ENCODE results near the gene OGFR. TPM values are rescaled to one million over a fixed set of nuclear protein-coding genes. Genes with fewer than 3 reads are reported as not detected.

OGFR gene
- total and polyA plus RNA-seq, 7 donors: 11.6 to 21.6 (median 19.2) TPM

DNA sequence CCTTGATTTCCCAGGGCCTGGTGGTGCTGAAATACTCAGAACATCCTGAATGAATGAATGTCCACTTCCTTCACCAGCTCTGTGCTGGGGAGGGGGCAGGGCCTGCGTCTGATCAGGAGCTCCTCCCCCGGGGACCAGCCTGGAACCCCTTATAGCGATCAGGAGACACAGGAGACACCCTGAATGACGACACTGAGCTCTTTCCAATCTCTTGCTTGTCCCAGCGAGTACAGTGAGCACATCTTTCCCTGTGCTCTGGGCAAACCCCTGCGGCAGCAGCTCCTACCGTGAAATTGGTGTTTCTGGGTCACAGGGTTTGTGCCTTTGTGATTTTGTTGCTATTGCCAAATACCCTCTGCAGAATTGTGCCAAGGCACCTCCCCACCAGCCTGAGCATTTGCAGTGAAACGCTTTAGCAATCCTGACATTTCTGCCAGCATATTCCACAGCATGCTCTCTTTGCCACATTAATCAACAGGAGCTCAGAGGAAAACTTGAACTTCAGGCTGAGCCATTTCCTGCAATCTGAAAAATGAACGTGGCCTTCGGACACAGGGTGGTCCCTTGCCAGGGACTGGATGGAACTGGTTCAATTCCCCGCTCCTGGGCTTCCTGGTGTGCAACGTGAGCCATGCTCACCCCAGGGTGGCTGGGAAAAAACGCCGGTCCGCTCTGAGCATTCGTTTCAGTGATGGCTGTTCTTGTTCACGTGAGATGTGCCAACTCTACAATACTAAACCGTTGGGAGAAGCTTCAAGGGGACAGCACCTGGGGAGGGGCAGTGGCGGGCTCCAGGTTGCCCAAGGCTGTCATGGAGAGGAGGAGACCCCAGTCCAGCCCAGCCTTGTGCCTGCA, 31.4 kb upstream of the OGFR start:
- DNase-seq: no peak
- Histone ChIP-seq H3K27me3 (ENCODE audit: insufficient read depth in 3 of 3, low read length in 2 of 3) (peaks cover 0 to 62% (median 10%) of the 10 kb centered on the region in 3 donors), H3K27ac (no peak overlapping the region), H3K36me3 (ENCODE audit: insufficient read depth in 1 of 2, low read depth in 1 of 2) (no peaks in the 10 kb centered on the region), H3K9me3 (no peaks in the 10 kb centered on the region), H3K4me3 (no peak overlapping the region), H3K4me1 (peaks cover 5% of the 10 kb centered on the region)
- 25 to 39% (median 28%) methylated on average over 19 of the region's 19 CpGs for WGBS, 3 donors
- TF ChIP-seq, protein P1, sequence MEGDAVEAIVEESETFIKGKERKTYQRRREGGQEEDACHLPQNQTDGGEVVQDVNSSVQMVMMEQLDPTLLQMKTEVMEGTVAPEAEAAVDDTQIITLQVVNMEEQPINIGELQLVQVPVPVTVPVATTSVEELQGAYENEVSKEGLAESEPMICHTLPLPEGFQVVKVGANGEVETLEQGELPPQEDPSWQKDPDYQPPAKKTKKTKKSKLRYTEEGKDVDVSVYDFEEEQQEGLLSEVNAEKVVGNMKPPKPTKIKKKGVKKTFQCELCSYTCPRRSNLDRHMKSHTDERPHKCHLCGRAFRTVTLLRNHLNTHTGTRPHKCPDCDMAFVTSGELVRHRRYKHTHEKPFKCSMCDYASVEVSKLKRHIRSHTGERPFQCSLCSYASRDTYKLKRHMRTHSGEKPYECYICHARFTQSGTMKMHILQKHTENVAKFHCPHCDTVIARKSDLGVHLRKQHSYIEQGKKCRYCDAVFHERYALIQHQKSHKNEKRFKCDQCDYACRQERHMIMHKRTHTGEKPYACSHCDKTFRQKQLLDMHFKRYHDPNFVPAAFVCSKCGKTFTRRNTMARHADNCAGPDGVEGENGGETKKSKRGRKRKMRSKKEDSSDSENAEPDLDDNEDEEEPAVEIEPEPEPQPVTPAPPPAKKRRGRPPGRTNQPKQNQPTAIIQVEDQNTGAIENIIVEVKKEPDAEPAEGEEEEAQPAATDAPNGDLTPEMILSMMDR (IDR thresholded peaks at IDR 0.05): no peak
- intact Hi-C loops (cut with DNase I): loop anchor here in 1 of 2 donors (5.0 kb wide), 1 partner anchor 86 kb away; no protein-coding TSS in a partner anchor
- peak in 3 of 4 donors; percentile 32 to 41 (median 33) for ATAC-seq

DNA sequence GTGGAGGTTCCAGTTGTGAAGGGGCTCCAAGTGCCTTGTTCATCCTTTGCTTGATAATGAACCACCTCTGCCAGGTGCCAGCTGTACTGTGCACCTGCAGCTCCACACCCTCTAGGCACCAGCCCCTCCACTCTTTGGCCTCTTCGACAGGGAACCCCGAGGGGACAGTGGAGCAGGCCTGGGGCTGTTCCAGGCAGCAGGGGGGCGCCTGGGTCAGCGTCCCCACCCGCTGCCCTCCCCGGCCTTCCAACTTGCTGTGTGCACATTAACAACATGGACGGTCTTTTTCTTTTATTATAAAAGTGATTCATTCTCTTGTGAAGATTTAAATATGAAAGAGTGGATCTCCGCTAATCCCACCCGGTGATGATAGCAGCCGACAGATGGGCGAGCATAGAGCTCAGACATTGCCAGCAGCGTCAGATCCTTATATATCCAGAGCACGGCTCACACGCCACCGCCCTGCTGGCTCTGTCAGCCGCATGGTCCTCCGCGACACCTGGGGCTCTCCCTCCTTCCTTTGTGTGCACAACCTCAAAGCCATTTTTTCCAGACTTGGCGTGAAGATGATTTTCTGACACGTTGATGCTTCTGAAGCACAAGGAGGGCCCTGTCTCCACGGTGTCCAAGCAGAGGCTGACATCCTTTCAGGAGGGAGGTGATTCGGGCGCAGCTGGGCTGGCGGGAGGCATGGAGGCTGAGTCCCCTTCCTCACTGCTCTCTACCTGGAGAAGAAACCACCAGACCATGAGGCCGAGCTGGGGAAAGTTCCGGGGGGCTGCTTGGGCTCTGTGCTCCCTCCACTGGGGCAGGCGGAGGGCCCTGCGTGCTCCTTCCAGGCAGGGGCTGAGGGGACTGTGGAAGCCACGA, 30.6 kb upstream of the OGFR start:
- DNase-seq: no peak
- H3K4me1 ChIP-seq: peaks cover 5% of the 10 kb centered on the region
- no peak overlapping the region for H3K27ac ChIP-seq
- ATAC-seq: no peak
- TF ChIP-seq, protein P1 (IDR thresholded peaks at IDR 0.05): no peak
- no peaks in the 10 kb centered on the region for H3K9me3 ChIP-seq
- no peak overlapping the region for H3K4me3 ChIP-seq
- WGBS, 3 donors: 62 to 71% (median 63%) methylated on average over 29 of the region's 29 CpGs
- no peaks in the 10 kb centered on the region for H3K36me3 ChIP-seq (ENCODE audit: insufficient read depth in 1 of 2, low read depth in 1 of 2)
- intact Hi-C loops (cut with DNase I): loop anchor here in 1 of 2 donors (5.0 kb wide), 1 partner anchor 87 kb away; no protein-coding TSS in a partner anchor
- peaks cover 0 to 62% (median 10%) of the 10 kb centered on the region in 3 donors for H3K27me3 ChIP-seq (ENCODE audit: insufficient read depth in 3 of 3, low read length in 2 of 3)

DNA sequence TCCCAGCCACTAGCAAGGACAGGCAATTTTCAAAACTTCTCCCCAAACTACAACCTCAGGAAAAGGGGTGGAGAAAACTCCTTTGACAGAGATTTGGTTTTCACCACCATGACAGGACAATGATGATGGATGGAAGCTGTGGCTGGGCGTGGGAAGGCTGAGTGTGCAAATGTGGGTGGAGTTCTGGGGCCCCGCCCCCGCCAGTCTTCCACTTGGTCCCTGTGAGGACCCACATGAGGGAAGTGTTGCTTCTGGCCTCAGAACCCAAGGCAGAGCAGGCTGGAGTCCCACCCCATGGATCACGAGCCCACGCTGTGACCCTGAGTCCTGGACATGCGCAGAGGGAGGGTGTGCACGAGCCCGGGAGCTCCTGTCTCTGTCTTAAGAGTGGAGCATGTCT, 29.9 kb upstream of the OGFR start:
- Histone ChIP-seq H3K4me1 (peaks cover 5% of the 10 kb centered on the region), H3K27ac (no peak overlapping the region), H3K9me3 (no peaks in the 10 kb centered on the region), H3K36me3 (ENCODE audit: insufficient read depth in 1 of 2, low read depth in 1 of 2) (no peaks in the 10 kb centered on the region), H3K4me3 (no peak overlapping the region), H3K27me3 (ENCODE audit: insufficient read depth in 3 of 3, low read length in 2 of 3) (peaks cover 0 to 56% (median 11%) of the 10 kb centered on the region in 3 donors)
- TF ChIP-seq, protein P1 (IDR thresholded peaks at IDR 0.05): no peak
- DNase-seq: no peak
- no peak for ATAC-seq
- intact Hi-C loops (cut with DNase I): loop anchor here in 1 of 2 donors (5.0 kb wide), 1 partner anchor 87 kb away; no protein-coding TSS in a partner anchor
- WGBS, 3 donors: 78 to 87% (median 87%) methylated on average over 6 to 8 of the region's 8 CpGs

DNA sequence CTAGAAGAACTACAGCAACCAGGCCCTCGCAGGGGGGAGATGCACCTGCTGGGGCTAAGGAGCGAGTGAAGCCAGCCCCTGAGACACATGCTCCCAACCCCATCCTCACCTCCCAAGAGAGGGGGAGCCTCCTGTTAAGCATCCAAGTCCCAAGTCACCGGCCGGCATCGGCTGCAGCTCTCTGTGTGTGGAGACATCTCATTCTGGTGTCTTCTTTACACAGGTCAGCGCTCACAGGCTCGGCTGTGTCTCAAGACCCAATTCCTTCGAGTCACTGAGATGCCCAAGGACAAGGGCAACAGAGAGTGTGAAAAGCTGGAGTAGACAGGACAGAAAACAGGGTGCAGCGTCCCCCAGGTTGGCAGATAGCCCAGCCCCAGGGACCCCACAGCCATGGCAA, 29.4 kb upstream of the OGFR start:
- DNase-seq (no peak), ATAC-seq (no peak)
- H3K27me3 ChIP-seq (ENCODE audit: insufficient read depth in 3 of 3, low read length in 2 of 3): peaks cover 0 to 56% (median 9%) of the 10 kb centered on the region in 3 donors
- TF ChIP-seq, protein P1 (IDR thresholded peaks at IDR 0.05): no peak
- no peaks in the 10 kb centered on the region for H3K9me3 ChIP-seq
- H3K4me3 ChIP-seq: no peak overlapping the region
- 86 to 91% (median 90%) methylated on average over 9 of the region's 9 CpGs for whole genome bisulfite sequencing, 3 donors
- peaks cover 5% of the 10 kb centered on the region for H3K4me1 ChIP-seq
- H3K36me3 ChIP-seq (ENCODE audit: insufficient read depth in 1 of 2, low read depth in 1 of 2): no peaks in the 10 kb centered on the region
- no peak overlapping the region for H3K27ac ChIP-seq
- intact Hi-C loops (cut with DNase I): no loop called here
